B cell (primary cell): ENCODE measurements around the gene HMGN4.

ENCODE experiments used
- CTCF ChIP-seq: fragments of 200-600 bp; IDR thresholded peaks from one replicate; pipeline ENCODE4 v1.8.0; 2022; ENCODE audit warnings: antibody characterized with exemption, mild to moderate bottlenecking
- EZH2 ChIP-seq: IDR thresholded peaks from 2 replicates; pipeline ENCODE4 v1.6.1; 2012; ENCODE audit warnings: borderline replicate concordance, low read depth, mild to moderate bottlenecking, moderate library complexity, low read length; ENCODE audit not compliant: insufficient read depth, poor library complexity, severe bottlenecking

GRCh38 chr6:26497610-26498009, 40.6 kb upstream of the HMGN4 start:
- no peak for TF ChIP-seq EZH2
- no peak for TF ChIP-seq CTCF
